Hepatocyte (in vitro differentiated cells): ENCODE data around the gene ZMPSTE24. TPM values are rescaled to one million over a fixed set of nuclear protein-coding genes. Genes with fewer than 3 reads are reported as not detected.

ENCODE experiments used
- DNase-seq: peaks from one replicate; pipeline ENCODE4 v3.0.0-alpha.2; 2016; ENCODE audit warnings: low spot score
- H2AFZ ChIP-seq: fragments of 200-600 bp; sonication (generic); 2 replicates; pipeline ENCODE4 v1.6.0; 2016; ENCODE audit warnings: antibody characterized with exemption, mild to moderate bottlenecking
- H3K27ac ChIP-seq: fragments of 200-600 bp; sonication (generic); 2 replicates; pipeline ENCODE4 v1.5.1; 2016; ENCODE audit warnings: mild to moderate bottlenecking
- H3K27me3 ChIP-seq: fragments of 200-600 bp; sonication (generic); 2 replicates; pipeline ENCODE4 v1.6.1; 2016
- H3K36me3 ChIP-seq: fragments of 200-600 bp; sonication (generic); replicated peaks from 2 replicates; pipeline ENCODE4 v1.5.1; 2016; ENCODE audit warnings: low read depth; ENCODE audit not compliant: insufficient read depth
- H3K4me1 ChIP-seq: fragments of 200-600 bp; sonication (generic); 2 replicates; pipeline ENCODE4 v1.5.1; 2016; ENCODE audit warnings: mild to moderate bottlenecking, moderate library complexity; ENCODE audit not compliant: insufficient read depth
- H3K4me2 ChIP-seq: fragments of 200-600 bp; sonication (generic); 2 replicates; pipeline ENCODE4 v1.6.0; 2016
- H3K4me3 ChIP-seq: fragments of 200-600 bp; sonication (generic); 2 replicates; pipeline ENCODE4 v1.5.1; 2016; ENCODE audit warnings: mild to moderate bottlenecking
- H3K79me2 ChIP-seq: fragments of 200-600 bp; sonication (generic); 2 replicates; pipeline ENCODE4 v1.6.0; 2017; ENCODE audit warnings: mild to moderate bottlenecking
- H3K9me2 ChIP-seq: fragments of 200-600 bp; sonication (generic); replicated peaks from 2 replicates; pipeline ENCODE4 v1.6.0; 2017; ENCODE audit warnings: mild to moderate bottlenecking; ENCODE audit not compliant: insufficient read depth
- H3K9me3 ChIP-seq: fragments of 200-600 bp; sonication (generic); 2 replicates; pipeline ENCODE4 v1.5.1; 2016; ENCODE audit warnings: low read depth, mild to moderate bottlenecking
- H4K20me1 ChIP-seq: fragments of 200-600 bp; sonication (generic); 2 replicates; pipeline ENCODE4 v1.6.0; 2016; ENCODE audit warnings: mild to moderate bottlenecking; ENCODE audit not compliant: insufficient read depth, poor library complexity, severe bottlenecking
- CTCF ChIP-seq: fragments of 200-600 bp; sonication (generic); IDR thresholded peaks from 2 replicates; pipeline ENCODE4 v1.5.1; 2016; ENCODE audit warnings: antibody characterized with exemption, mild to moderate bottlenecking; ENCODE audit not compliant: poor library complexity
- EZH2 ChIP-seq: fragments of 200-600 bp; sonication (generic); IDR thresholded peaks from 2 replicates; pipeline ENCODE4 v1.6.1; 2016; ENCODE audit warnings: antibody characterized with exemption, mild to moderate bottlenecking, borderline replicate concordance
- EZH2phosphoT487 ChIP-seq: fragments of 200-600 bp; sonication (generic); IDR thresholded peaks from one replicate; pipeline ENCODE4 v1.6.1; 2018; ENCODE audit warnings: antibody characterized with exemption, mild to moderate bottlenecking, low read depth, moderate library complexity; ENCODE audit not compliant: unreplicated experiment, severe bottlenecking
- WGBS: methylation state at CpG from one replicate; pipeline ENCODE4 v1.1.6; 2016; ENCODE audit warnings: low lambda C conversion rate; ENCODE audit errors: missing lambda C conversion rate; 5-methylcytosine and 5-hydroxymethylcytosine counted together
- polyA plus RNA-seq: library from polyadenylated mRNA; unstranded; fragments of >200 nt; fragmentation: Nextera tagmentation; extraction: Ambion mirVana; gene quantifications from 2 replicates; pipeline ENCODE4 v1.2.1, GENCODE V29; 2016
- total RNA-seq: library from RNA; depleted of rRNA; stranded (reverse); fragments of >200 nt; gene quantifications from 2 replicates; pipeline ENCODE4 v1.2.3, GENCODE V29; 2014

ZMPSTE24 gene
- total and polyA plus RNA-seq, 2 experiments from 2014 or later = 35.6 to 56.1 TPM

DNA sequence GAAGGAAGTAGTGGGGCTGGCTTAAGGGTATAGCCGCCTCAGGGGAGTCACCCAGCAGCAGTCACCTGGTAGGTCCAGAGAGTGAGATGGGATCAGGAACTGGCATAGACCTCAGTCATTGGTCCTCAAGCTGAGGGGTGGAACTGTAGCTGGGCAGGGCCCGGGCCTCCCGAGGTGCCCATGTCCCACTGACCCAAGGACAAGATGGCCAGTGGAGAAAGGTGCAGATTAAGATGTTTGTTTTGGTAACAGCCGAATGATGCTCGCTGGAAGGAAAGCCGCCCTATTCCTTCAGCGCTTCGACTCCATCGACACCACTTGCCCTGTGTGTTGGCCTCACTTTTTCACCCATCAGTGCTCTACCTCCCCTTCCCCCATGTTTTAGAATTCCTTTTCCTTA, 42.6 kb downstream of the ZMPSTE24 start:
- Histone ChIP-seq H3K27me3 (no peaks in the 10 kb centered on the region), H3K4me3 (no peak overlapping the region), H4K20me1 (no peaks in the 10 kb centered on the region), H3K9me3 (no peaks in the 10 kb centered on the region), H3K36me3 (no peaks in the 10 kb centered on the region), H2AFZ (no peak overlapping the region), H3K4me2 (no peak overlapping the region), H3K9me2 (no peaks in the 10 kb centered on the region), H3K4me1 (no peaks in the 10 kb centered on the region), H3K27ac (no peak overlapping the region), H3K79me2 (no peaks in the 10 kb centered on the region)
- WGBS = 96% methylated on average over 9 of the region's 9 CpGs
- DNase-seq = no peak
- no peak for TF ChIP-seq EZH2
- no peak for TF ChIP-seq EZH2phosphoT487
- TF ChIP-seq CTCF = no peak

DNA sequence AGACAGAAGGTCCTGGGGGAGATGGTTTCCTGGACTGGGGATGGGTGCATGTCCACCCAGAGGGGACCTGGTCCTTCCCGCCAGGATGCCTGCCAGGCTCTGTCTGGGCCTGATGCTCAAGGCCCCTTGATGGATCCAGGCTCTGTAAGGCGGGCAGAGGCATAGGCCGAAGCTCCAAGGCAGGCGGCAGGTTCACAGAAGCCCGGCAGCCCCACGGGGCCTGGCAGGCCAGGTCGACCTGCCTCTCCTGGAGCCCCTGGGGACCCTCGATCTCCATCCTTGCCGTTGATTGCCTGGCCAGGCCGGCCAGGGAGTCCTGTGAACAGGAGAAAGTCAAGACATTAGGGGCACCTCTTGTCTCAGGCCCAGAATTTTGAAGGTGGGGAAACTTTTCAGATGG, 43.0 kb downstream of the ZMPSTE24 start:
- Histone ChIP-seq H3K4me3 (no peak overlapping the region), H3K4me1 (no peaks in the 10 kb centered on the region), H3K27me3 (no peaks in the 10 kb centered on the region), H4K20me1 (no peaks in the 10 kb centered on the region), H3K79me2 (no peaks in the 10 kb centered on the region), H3K4me2 (no peak overlapping the region), H2AFZ (no peak overlapping the region), H3K9me2 (no peaks in the 10 kb centered on the region), H3K9me3 (no peaks in the 10 kb centered on the region), H3K27ac (no peak overlapping the region), H3K36me3 (no peaks in the 10 kb centered on the region)
- TF ChIP-seq EZH2 = no peak
- no peak for TF ChIP-seq CTCF
- no peak for TF ChIP-seq EZH2phosphoT487
- WGBS = 92% methylated on average over 10 of the region's 10 CpGs
- no peak for DNase-seq

DNA sequence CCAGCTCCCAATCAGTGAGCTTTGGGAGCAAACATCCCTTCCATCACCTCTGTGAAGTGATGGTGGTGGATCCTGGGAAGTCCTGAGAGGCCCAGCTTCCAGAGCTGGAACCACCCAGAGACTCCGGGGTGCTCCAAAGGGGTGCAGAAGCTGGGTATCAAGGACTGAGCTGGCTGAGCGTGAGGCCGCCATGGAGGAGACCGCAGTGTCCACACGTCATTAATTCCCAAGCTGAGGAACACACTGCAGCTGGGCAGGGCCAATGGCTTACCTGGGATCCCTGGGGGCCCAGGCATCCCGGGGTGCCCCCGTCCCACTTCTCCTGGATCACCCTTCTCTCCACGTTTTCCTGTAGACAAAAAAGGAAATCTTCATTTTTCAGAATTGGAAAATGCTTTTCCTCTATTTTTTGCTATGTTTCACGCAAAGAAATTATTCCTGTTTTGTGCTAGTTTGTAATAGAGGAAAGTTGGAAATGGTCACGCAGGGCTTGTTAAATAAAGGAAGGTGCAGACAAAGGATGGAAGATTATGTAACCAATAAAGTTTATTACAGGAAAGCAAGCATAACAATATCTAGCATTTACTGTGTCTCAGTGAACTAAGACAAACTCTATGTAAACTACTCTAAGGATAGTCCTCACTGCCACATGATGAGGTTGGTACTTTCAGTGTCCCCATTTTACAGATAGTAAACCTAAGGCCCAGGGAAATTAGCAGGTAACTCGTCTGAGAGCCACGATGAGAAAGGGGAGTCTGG, 43.7 kb downstream of the ZMPSTE24 start:
- no peaks in the 10 kb centered on the region for H3K36me3 ChIP-seq
- TF ChIP-seq EZH2phosphoT487 (no peak), EZH2 (no peak), CTCF (no peak)
- no peak overlapping the region for H3K27ac ChIP-seq
- H4K20me1 ChIP-seq = no peaks in the 10 kb centered on the region
- no peaks in the 10 kb centered on the region for H3K9me2 ChIP-seq
- H3K4me2 ChIP-seq = no peak overlapping the region
- H3K27me3 ChIP-seq = no peaks in the 10 kb centered on the region
- no peaks in the 10 kb centered on the region for H3K9me3 ChIP-seq
- no peak overlapping the region for H2AFZ ChIP-seq
- DNase-seq = no peak
- H3K79me2 ChIP-seq = no peaks in the 10 kb centered on the region
- H3K4me3 ChIP-seq = no peak overlapping the region
- 90% methylated on average over 12 of the region's 12 CpGs for WGBS
- no peaks in the 10 kb centered on the region for H3K4me1 ChIP-seq
